GM12878 (cell line): ENCODE measurements around the gene MCM3. TPM values are rescaled to one million over a fixed set of nuclear protein-coding genes. Genes with fewer than 3 reads are reported as not detected.
A peak's percentile ranks its signal among the peaks of the same experiment; 100 is the strongest.

Experiments used
- ATAC-seq: fragments of 200-7000 bp; cut with Tn5 transposase; 3 replicates; pipeline ENCODE4 v1.9.1; 2020; ENCODE audit warnings: mild to moderate bottlenecking, moderate library complexity
- BruUV-seq: library from RNA; stranded (reverse); fragments of 400-500 nt; replicated peaks from 2 replicates; lab custom pipeline; 2021; lab: Mats Ljungman, UMichigan
- CTCF ChIA-PET: fragments of 300-600 bp; sonication (Branson Sonifier 250); formaldehyde crosslinking; extraction: SDS; loops from one replicate; lab custom pipeline; 2021; ENCODE audit warnings: inconsistent platforms; lab: Yijun Ruan, JAX
- POLR2A ChIA-PET: fragments of 350-600 bp; formaldehyde crosslinking; extraction: SDS; loops from one replicate; lab custom pipeline; 2021; ENCODE audit warnings: inconsistent platforms; lab: Charles Lee
- RAD21 ChIA-PET: fragments of 300-600 bp; sonication (Branson Sonifier 250); formaldehyde crosslinking; loops from one replicate; lab custom pipeline; 2023; ENCODE audit warnings: antibody characterized with exemption; ENCODE audit not compliant: unreplicated experiment; lab: Charles Lee
- SMC1A ChIA-PET: fragments of 300-600 bp; sonication (Branson Sonifier 250); formaldehyde crosslinking; loops from one replicate; lab custom pipeline; 2023; ENCODE audit not compliant: unreplicated experiment, uncharacterized antibody; lab: Charles Lee
- DNase-seq: peaks from one replicate; pipeline ENCODE4 v3.0.0-alpha.2; 2011; ENCODE audit warnings: low read depth, low spot score
- FAIRE-seq: peaks from 3 replicates; lab custom pipeline; 2011; peaks lifted over from hg19 to GRCh38; lab: Jason Lieb, UNC
- H2AFZ ChIP-seq: 2 replicates; pipeline ENCODE4 v1.6.0; 2011; ENCODE audit warnings: low read depth, low read length, control low read depth; ENCODE audit not compliant: control insufficient read depth
- H3K27ac ChIP-seq: 2 replicates; pipeline ENCODE4 v1.5.1; 2011; ENCODE audit warnings: control low read depth; ENCODE audit not compliant: control insufficient read depth, insufficient read depth
- H3K27me3 ChIP-seq, 2 experiments: replicated peaks in 1 of 2; 2 replicates each; pipeline versions ENCODE4 v1.6.0 to v1.6.1; 2011; ENCODE audit warnings: low read length in 1 of 2; ENCODE audit not compliant: control insufficient read depth in 2 of 2, insufficient read depth in 2 of 2
- H3K36me3 ChIP-seq, 2 experiments: 2 replicates each; pipeline ENCODE4 v1.5.1; 2011; ENCODE audit warnings: low read length in 1 of 2; ENCODE audit not compliant: control insufficient read depth in 2 of 2, insufficient read depth in 2 of 2
- H3K4me1 ChIP-seq: 2 replicates; pipeline ENCODE4 v1.6.1; 2011; ENCODE audit warnings: mild to moderate bottlenecking, low read length, moderate library complexity, mixed read lengths; ENCODE audit not compliant: control insufficient read depth, insufficient read depth
- H3K4me2 ChIP-seq: 2 replicates; pipeline ENCODE4 v1.6.0; 2011; ENCODE audit warnings: control low read depth; ENCODE audit not compliant: control insufficient read depth, insufficient read depth
- H3K4me3 ChIP-seq: fragments of 200-600 bp; sonication (generic); 2 replicates; pipeline ENCODE4 v1.5.1; 2016
- H3K79me2 ChIP-seq: 2 replicates; pipeline ENCODE4 v1.6.0; 2011; ENCODE audit warnings: low read length; ENCODE audit not compliant: control insufficient read depth, insufficient read depth
- H3K9ac ChIP-seq: 2 replicates; pipeline ENCODE4 v1.8.0; 2011; ENCODE audit warnings: low read length, control low read depth, mixed read lengths; ENCODE audit not compliant: control insufficient read depth, insufficient read depth
- H3K9me3 ChIP-seq: replicated peaks from 3 replicates; pipeline ENCODE4 v1.5.1; 2011; ENCODE audit warnings: mild to moderate bottlenecking, low read length; ENCODE audit not compliant: control insufficient read depth, insufficient read depth
- H4K20me1 ChIP-seq: 2 replicates; pipeline ENCODE4 v1.6.0; 2011; ENCODE audit not compliant: control insufficient read depth, insufficient read depth
- CHD2 ChIP-seq: IDR thresholded peaks from 2 replicates; pipeline ENCODE4 v1.6.1; 2011; ENCODE audit warnings: low read depth, low read length, improper control_type of control experiment, borderline replicate concordance
- MEF2B ChIP-seq: fragments of 450-650 bp; IDR thresholded peaks from 2 replicates; pipeline ENCODE4 v1.6.1; 2018; ENCODE audit warnings: mild to moderate bottlenecking, moderate library complexity; ENCODE audit not compliant: partially characterized antibody, poor library complexity, severe bottlenecking
- MXI1 ChIP-seq: fragments of 150-350 bp; IDR thresholded peaks from 2 replicates; pipeline ENCODE4 v1.6.1; 2011; ENCODE audit warnings: low read depth, mild to moderate bottlenecking, inconsistent platforms, low read length, improper control_type of control experiment
- RCOR1 ChIP-seq: conservative IDR thresholded peaks from 2 replicates; pipeline ENCODE4 v1.6.1; 2012; ENCODE audit warnings: low read depth, low read length, improper control_type of control experiment
- SREBF1 ChIP-seq: IDR thresholded peaks from 2 replicates; pipeline ENCODE4 v1.6.1; 2012; ENCODE audit warnings: mild to moderate bottlenecking, low read length
- SUZ12 ChIP-seq: fragments of 200-600 bp; sonication (generic); IDR thresholded peaks from one replicate; pipeline ENCODE4 v1.6.1; 2018; ENCODE audit warnings: antibody characterized with exemption, mild to moderate bottlenecking; ENCODE audit not compliant: unreplicated experiment
- WGBS: methylation state at CpG from one replicate; pipeline ENCODE4 v1.1.6; 2016; ENCODE audit warnings: low lambda C conversion rate; ENCODE audit not compliant: insufficient replicate concordance, insufficient coverage; ENCODE audit errors: missing lambda C conversion rate; 5-methylcytosine and 5-hydroxymethylcytosine counted together
- in situ Hi-C: fragments of 300-500 bp; cut with MboI; formaldehyde crosslinking; loops from 9 replicates; pipeline ENCODE4 v1.14.3; 2018; ENCODE audit warnings: mixed read lengths
- intact Hi-C: fragments of 100-400 bp; cut with micrococcal nuclease; formaldehyde crosslinking; loops from one replicate; pipeline ENCODE4 v1.14.2; 2022; ENCODE audit not compliant: unreplicated experiment
- polyA plus RNA-seq, 11 experiments: library from polyadenylated mRNA; depleted of rRNA in 4 of 11; unstranded in 6 of 11; stranded (reverse) in 5 of 11; fragments of >200 nt; fragmentation: Nextera tagmentation in 4 of 11; fragmentation: Illumina TruSeq in 1 of 11; extraction: Ambion mirVana in 4 of 11; extraction: Trizol in 1 of 11; gene quantifications; 1 replicate in 1 of 11; 2 replicates in 10 of 11; pipeline versions ENCODE4 v1.2.1 to v1.2.3, GENCODE V29; 2011 to 2016; ENCODE audit warnings: inconsistent platforms in 2 of 11, missing spikeins in 2 of 11, low read depth in 1 of 11
- total RNA-seq, 4 experiments: library from RNA; depleted of rRNA in 3 of 4; stranded (reverse); fragments of >200 nt in 3 of 4; fragmentation: Illumina TruSeq in 1 of 4; extraction: Trizol in 1 of 4; gene quantifications; 2 replicates each; pipeline versions ENCODE4 v1.2.1 to v1.2.3, GENCODE V29; 2013 to 2021
- TF ChIP-seq, protein P1 (sequence below): IDR thresholded peaks from 2 replicates; pipeline ENCODE4 v1.6.1; 2012; ENCODE audit warnings: low read length, inconsistent platforms
- TF ChIP-seq, protein P2 (sequence below): fragments of 450-650 bp; IDR thresholded peaks from 2 replicates; pipeline ENCODE4 v1.6.1; 2017; ENCODE audit warnings: low read depth, mild to moderate bottlenecking, moderate library complexity
- TF ChIP-seq, protein P3 (sequence below): IDR thresholded peaks from 2 replicates; pipeline ENCODE4 v1.6.1; 2012; ENCODE audit warnings: low read depth, low read length, improper control_type of control experiment
- TF ChIP-seq, protein P4 (sequence below): IDR thresholded peaks from 2 replicates; pipeline ENCODE4 v1.6.1; 2011; ENCODE audit warnings: low read depth, mild to moderate bottlenecking, low read length, moderate library complexity, borderline replicate concordance; ENCODE audit errors: extremely low read depth

The MCM3 gene
- total and polyA plus RNA-seq, 10 of the 15 experiments (the other 5 are each of a cell fraction or from before 2014, with no cell fraction given), result 74.1 to 265 (median 214) TPM

DNA sequence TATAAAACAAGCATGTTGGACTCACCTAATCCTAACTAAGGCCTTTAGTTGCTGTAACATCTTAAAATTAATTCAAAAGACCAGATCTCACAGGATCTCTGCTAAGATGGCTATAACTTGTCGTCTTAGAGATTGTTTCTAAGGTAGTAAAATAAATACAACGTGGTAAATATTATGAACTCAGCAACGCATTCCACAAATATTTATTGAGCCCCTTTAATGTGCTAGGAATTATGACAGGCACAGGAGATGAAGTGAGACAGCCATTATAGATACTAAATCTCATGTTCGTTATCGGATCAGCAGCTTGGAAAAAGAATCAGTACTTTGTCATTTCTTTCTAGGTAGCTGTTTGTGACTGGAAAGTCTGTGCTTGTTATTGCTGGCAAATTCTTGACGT is 20.9 kb upstream of the MCM3 start:
- DNase-seq (no peak), FAIRE-seq (no peak), ATAC-seq (peak; percentile 18)
- H3K79me2 ChIP-seq, result no peaks in the 10 kb centered on the region
- 24% methylated on average over 6 of the region's 6 CpGs for WGBS
- peak overlapping the region; percentile 73 for H3K4me2 ChIP-seq
- no peaks in the 10 kb centered on the region for H3K36me3 ChIP-seq
- peak overlapping the region; percentile 89 for H3K27ac ChIP-seq
- 0 out of 2 replicates have a peak overlapping the region, but pooled peaks have one; percentile 25 for H3K4me3 ChIP-seq
- H3K9me3 ChIP-seq, result no peaks in the 10 kb centered on the region
- H3K27me3 ChIP-seq, result no peaks in the 10 kb centered on the region
- H3K4me1 ChIP-seq, result peaks cover 49% of the 10 kb centered on the region
- ChIA-PET POLR2A (interaction anchor here (0.6 to 2.4 kb wide), 11 partner anchors 9 to 92 kb away, joined by 3 to 14 read pairs (median 4); partner anchors contain the start of gene MCM3), CTCF (interaction anchor here (0.7 to 4.5 kb wide), 7 partner anchors 20 to 94 kb away, joined by 3 to 59 read pairs (median 4); partner anchors contain the start of genes MCM3 and PAQR8), SMC1A (interaction anchor here (0.5 to 7.2 kb wide), 13 partner anchors 11 to 95 kb away, joined by 3 to 74 read pairs (median 10); partner anchors contain the start of genes MCM3 and PAQR8), RAD21 (interaction anchor here (0.8 to 8.9 kb wide), 9 partner anchors 9 to 93 kb away, joined by 3 to 70 read pairs (median 5); partner anchors contain the start of genes MCM3 and PAQR8)
- H4K20me1 ChIP-seq, result no peaks in the 10 kb centered on the region
- TF ChIP-seq SREBF1 (no peak), SUZ12 (no peak), MXI1 (no peak), MEF2B (no peak)
- in situ Hi-C loops (loop anchor here (5.0 kb wide), 1 partner anchor 47 kb away; no protein-coding TSS in a partner anchor), intact Hi-C loops (loop anchor here (1.0 to 2.0 kb wide), 2 partner anchors 9 to 85 kb away; no protein-coding TSS in a partner anchor)
- no TSS peak for BruUV-seq
- H2AFZ ChIP-seq, result no peak overlapping the region
- 0 out of 2 replicates have a peak overlapping the region, but pooled peaks have one; percentile 25 for H3K9ac ChIP-seq

DNA sequence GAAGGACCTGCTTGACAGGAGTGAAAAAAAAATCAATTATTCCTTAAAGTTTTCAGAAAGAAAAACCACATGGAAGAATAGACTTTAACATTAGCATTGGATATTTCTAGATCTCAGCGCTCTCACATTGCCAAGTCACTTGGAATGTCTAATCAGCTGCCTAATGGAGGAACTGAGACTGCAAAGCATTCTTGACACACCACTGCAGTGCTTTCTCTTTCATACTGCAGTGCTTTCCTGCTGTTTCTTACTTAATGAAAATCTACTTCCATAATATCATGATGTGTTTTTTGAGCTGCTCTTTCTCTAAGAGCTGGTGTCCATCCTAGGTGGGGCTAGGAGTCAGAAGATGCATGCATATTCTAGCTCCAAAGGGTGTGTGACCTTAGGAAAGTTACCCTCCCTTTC is 20.4 kb upstream of the MCM3 start:
- in situ Hi-C loops, result loop anchor here (5.0 kb wide), 3 partner anchors 47 to 192 kb away; no protein-coding TSS in a partner anchor
- TF ChIP-seq CHD2 (no peak), RCOR1 (no peak)
- TF ChIP-seq, protein P1, sequence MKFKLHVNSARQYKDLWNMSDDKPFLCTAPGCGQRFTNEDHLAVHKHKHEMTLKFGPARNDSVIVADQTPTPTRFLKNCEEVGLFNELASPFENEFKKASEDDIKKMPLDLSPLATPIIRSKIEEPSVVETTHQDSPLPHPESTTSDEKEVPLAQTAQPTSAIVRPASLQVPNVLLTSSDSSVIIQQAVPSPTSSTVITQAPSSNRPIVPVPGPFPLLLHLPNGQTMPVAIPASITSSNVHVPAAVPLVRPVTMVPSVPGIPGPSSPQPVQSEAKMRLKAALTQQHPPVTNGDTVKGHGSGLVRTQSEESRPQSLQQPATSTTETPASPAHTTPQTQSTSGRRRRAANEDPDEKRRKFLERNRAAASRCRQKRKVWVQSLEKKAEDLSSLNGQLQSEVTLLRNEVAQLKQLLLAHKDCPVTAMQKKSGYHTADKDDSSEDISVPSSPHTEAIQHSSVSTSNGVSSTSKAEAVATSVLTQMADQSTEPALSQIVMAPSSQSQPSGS, result 0 out of 2 replicates have a peak, but pooled peaks have one; percentile 14
- TF ChIP-seq, protein P2, sequence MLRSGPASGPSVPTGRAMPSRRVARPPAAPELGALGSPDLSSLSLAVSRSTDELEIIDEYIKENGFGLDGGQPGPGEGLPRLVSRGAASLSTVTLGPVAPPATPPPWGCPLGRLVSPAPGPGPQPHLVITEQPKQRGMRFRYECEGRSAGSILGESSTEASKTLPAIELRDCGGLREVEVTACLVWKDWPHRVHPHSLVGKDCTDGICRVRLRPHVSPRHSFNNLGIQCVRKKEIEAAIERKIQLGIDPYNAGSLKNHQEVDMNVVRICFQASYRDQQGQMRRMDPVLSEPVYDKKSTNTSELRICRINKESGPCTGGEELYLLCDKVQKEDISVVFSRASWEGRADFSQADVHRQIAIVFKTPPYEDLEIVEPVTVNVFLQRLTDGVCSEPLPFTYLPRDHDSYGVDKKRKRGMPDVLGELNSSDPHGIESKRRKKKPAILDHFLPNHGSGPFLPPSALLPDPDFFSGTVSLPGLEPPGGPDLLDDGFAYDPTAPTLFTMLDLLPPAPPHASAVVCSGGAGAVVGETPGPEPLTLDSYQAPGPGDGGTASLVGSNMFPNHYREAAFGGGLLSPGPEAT, result peak; percentile 75
- TF ChIP-seq, protein P3, sequence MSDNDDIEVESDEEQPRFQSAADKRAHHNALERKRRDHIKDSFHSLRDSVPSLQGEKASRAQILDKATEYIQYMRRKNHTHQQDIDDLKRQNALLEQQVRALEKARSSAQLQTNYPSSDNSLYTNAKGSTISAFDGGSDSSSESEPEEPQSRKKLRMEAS, result no peak
- TF ChIP-seq, protein P4, sequence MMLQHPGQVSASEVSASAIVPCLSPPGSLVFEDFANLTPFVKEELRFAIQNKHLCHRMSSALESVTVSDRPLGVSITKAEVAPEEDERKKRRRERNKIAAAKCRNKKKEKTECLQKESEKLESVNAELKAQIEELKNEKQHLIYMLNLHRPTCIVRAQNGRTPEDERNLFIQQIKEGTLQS, result no peak

More for the DNA sequence above, 20.4 kb upstream of the MCM3 start:
- DNase-seq (no peak), ATAC-seq (peak; percentile 74), FAIRE-seq (peak; percentile 95)
- intact Hi-C loops, result loop anchor here (1.0 to 2.0 kb wide), 2 partner anchors 9 to 86 kb away; no protein-coding TSS in a partner anchor
- Histone ChIP-seq H3K9ac (peak overlapping the region; percentile 60; the same call in 1 of the 2 replicates), H3K4me2 (peak overlapping the region; percentile 73), H3K79me2 (no peaks in the 10 kb centered on the region), H3K27ac (peak overlapping the region; percentile 89), H3K27me3 (no peaks in the 10 kb centered on the region), H3K9me3 (no peaks in the 10 kb centered on the region), H2AFZ (no peak overlapping the region; the same call in 1 of the 2 replicates), H4K20me1 (no peaks in the 10 kb centered on the region), H3K4me3 (peak overlapping the region; percentile 25; the same call in 1 of the 2 replicates), H3K4me1 (peaks cover 49% of the 10 kb centered on the region), H3K36me3 (no peaks in the 10 kb centered on the region)
- ChIA-PET RAD21 (interaction anchor here (0.8 to 8.9 kb wide), 9 partner anchors 8 to 93 kb away, joined by 3 to 70 read pairs (median 5); partner anchors contain the start of genes MCM3 and PAQR8), POLR2A (interaction anchor here (0.6 to 2.4 kb wide), 10 partner anchors 8 to 93 kb away, joined by 3 to 14 read pairs (median 4); partner anchors contain the start of gene MCM3), SMC1A (interaction anchor here (0.5 to 7.2 kb wide), 13 partner anchors 10 to 193 kb away, joined by 3 to 74 read pairs (median 10); partner anchors contain the start of genes MCM3 and PAQR8), CTCF (interaction anchor here (0.7 to 4.5 kb wide), 7 partner anchors 19 to 95 kb away, joined by 3 to 59 read pairs (median 4); partner anchors contain the start of genes MCM3 and PAQR8)
- BruUV-seq, result no TSS peak
- 0% methylated on average over 1 of the region's 1 CpG for WGBS
